ENCODE data around the gene SRGAP3.

GRCh38 chr3:9291821-9292410 is 42.5 kb upstream of the SRGAP3 start:
- TF ChIP-seq CTCF (IDR thresholded peaks at IDR 0.05) = no peak
- no peak for TF ChIP-seq EP300 (IDR thresholded peaks at IDR 0.05; ENCODE audit: low read depth)
